ENCODE results near the gene RASAL2. TPM values are rescaled to one million over a fixed set of nuclear protein-coding genes. Genes with fewer than 3 reads are reported as not detected.

The RASAL2 gene
- total and polyA plus RNA-seq, 2 donors (not counting 1 experiment from before 2014, with no cell fraction given) = 11.9 to 21.8 TPM

GRCh38 chr1:178284058-178284457 is 190.2 kb downstream of the RASAL2 start:
- Histone ChIP-seq H3K4me2 (ENCODE audit: extremely low read depth, insufficient read depth, low read length) (no peak overlapping the region), H3K9me3 (ENCODE audit: control insufficient read depth, insufficient read depth, low read depth, low read length) (no peaks in the 10 kb centered on the region), H3K4me1 (ENCODE audit: control insufficient read depth, extremely low read depth, insufficient read depth, low read length) (no peaks in the 10 kb centered on the region), H2AFZ (ENCODE audit: low read length) (no peak overlapping the region), H3K79me2 (ENCODE audit: control insufficient read depth, insufficient read depth, low read length) (no peaks in the 10 kb centered on the region), H3K36me3 (ENCODE audit: control insufficient read depth, insufficient read depth, low read length) (no peaks in the 10 kb centered on the region), H3K27ac (ENCODE audit: insufficient read depth, low read length) (no peak overlapping the region), H3K27me3 (ENCODE audit: control insufficient read depth, insufficient read depth, low read length) (no peaks in the 10 kb centered on the region), H3K4me3 (replicated peaks in 1 of 4; ENCODE audit: control extremely low read depth in 1 of 4, insufficient read depth in 1 of 4, low read depth in 3 of 4, low read length in 4 of 4) (no peak overlapping the region), H4K20me1 (ENCODE audit: control insufficient read depth, extremely low read depth, insufficient read depth, low read length) (no peaks in the 10 kb centered on the region), H3K9ac (ENCODE audit: insufficient read depth, low read length) (no peak overlapping the region)
- TF ChIP-seq, protein P1, sequence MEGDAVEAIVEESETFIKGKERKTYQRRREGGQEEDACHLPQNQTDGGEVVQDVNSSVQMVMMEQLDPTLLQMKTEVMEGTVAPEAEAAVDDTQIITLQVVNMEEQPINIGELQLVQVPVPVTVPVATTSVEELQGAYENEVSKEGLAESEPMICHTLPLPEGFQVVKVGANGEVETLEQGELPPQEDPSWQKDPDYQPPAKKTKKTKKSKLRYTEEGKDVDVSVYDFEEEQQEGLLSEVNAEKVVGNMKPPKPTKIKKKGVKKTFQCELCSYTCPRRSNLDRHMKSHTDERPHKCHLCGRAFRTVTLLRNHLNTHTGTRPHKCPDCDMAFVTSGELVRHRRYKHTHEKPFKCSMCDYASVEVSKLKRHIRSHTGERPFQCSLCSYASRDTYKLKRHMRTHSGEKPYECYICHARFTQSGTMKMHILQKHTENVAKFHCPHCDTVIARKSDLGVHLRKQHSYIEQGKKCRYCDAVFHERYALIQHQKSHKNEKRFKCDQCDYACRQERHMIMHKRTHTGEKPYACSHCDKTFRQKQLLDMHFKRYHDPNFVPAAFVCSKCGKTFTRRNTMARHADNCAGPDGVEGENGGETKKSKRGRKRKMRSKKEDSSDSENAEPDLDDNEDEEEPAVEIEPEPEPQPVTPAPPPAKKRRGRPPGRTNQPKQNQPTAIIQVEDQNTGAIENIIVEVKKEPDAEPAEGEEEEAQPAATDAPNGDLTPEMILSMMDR (conservative IDR thresholded peaks at IDR 0.05 in 1 of 2, IDR thresholded peaks at IDR 0.05 in 1 of 2; ENCODE audit: low read depth in 1 of 2, low read length in 2 of 2) = no peak
- no peak for TF ChIP-seq EZH2 (IDR thresholded peaks at IDR 0.05; ENCODE audit: low read length, missing control alignments)
- no peak for DNase-seq (ENCODE audit: low read depth in 2 of 2)

- DNase-seq (ENCODE audit: low read depth in 2 of 2) = no peak
- no peak overlapping the region for H2AFZ ChIP-seq (ENCODE audit: low read length)
- H3K27ac ChIP-seq (ENCODE audit: insufficient read depth, low read length) = no peak overlapping the region
- no peak overlapping the region for H3K4me3 ChIP-seq (replicated peaks in 1 of 4; ENCODE audit: control extremely low read depth in 1 of 4, insufficient read depth in 1 of 4, low read depth in 3 of 4, low read length in 4 of 4)
- no peaks in the 10 kb centered on the region for H3K79me2 ChIP-seq (ENCODE audit: control insufficient read depth, insufficient read depth, low read length)
- H3K27me3 ChIP-seq (ENCODE audit: control insufficient read depth, insufficient read depth, low read length) = no peaks in the 10 kb centered on the region
- no peaks in the 10 kb centered on the region for H3K4me1 ChIP-seq (ENCODE audit: control insufficient read depth, extremely low read depth, insufficient read depth, low read length)
- no peaks in the 10 kb centered on the region for H4K20me1 ChIP-seq (ENCODE audit: control insufficient read depth, extremely low read depth, insufficient read depth, low read length)
- H3K4me2 ChIP-seq (ENCODE audit: extremely low read depth, insufficient read depth, low read length) = no peak overlapping the region
- H3K36me3 ChIP-seq (ENCODE audit: control insufficient read depth, insufficient read depth, low read length) = no peaks in the 10 kb centered on the region
- H3K9ac ChIP-seq (ENCODE audit: insufficient read depth, low read length) = no peak overlapping the region
- no peak for TF ChIP-seq EZH2 (IDR thresholded peaks at IDR 0.05; ENCODE audit: low read length, missing control alignments)
- TF ChIP-seq, protein P1 (conservative IDR thresholded peaks at IDR 0.05 in 1 of 2, IDR thresholded peaks at IDR 0.05 in 1 of 2; ENCODE audit: low read depth in 1 of 2, low read length in 2 of 2) = no peak
- no peaks in the 10 kb centered on the region for H3K9me3 ChIP-seq (ENCODE audit: control insufficient read depth, insufficient read depth, low read depth, low read length)
These were observed 197.3 kb downstream of the RASAL2 start for GRCh38 chr1:178291166-178291565.

GRCh38 chr1:178294654-178295053 is 200.8 kb downstream of the RASAL2 start:
- TF ChIP-seq, protein P1 (conservative IDR thresholded peaks at IDR 0.05 in 1 of 2, IDR thresholded peaks at IDR 0.05 in 1 of 2; ENCODE audit: low read depth in 1 of 2, low read length in 2 of 2) = no peak
- TF ChIP-seq EZH2 (IDR thresholded peaks at IDR 0.05; ENCODE audit: low read length, missing control alignments) = no peak
- Histone ChIP-seq H3K9ac (ENCODE audit: insufficient read depth, low read length) (no peak overlapping the region), H3K27me3 (ENCODE audit: control insufficient read depth, insufficient read depth, low read length) (no peaks in the 10 kb centered on the region), H3K9me3 (ENCODE audit: control insufficient read depth, insufficient read depth, low read depth, low read length) (no peaks in the 10 kb centered on the region), H4K20me1 (ENCODE audit: control insufficient read depth, extremely low read depth, insufficient read depth, low read length) (no peaks in the 10 kb centered on the region), H3K4me2 (ENCODE audit: extremely low read depth, insufficient read depth, low read length) (no peak overlapping the region), H3K4me3 (replicated peaks in 1 of 4; ENCODE audit: control extremely low read depth in 1 of 4, insufficient read depth in 1 of 4, low read depth in 3 of 4, low read length in 4 of 4) (no peak overlapping the region), H3K4me1 (ENCODE audit: control insufficient read depth, extremely low read depth, insufficient read depth, low read length) (no peaks in the 10 kb centered on the region), H3K79me2 (ENCODE audit: control insufficient read depth, insufficient read depth, low read length) (no peaks in the 10 kb centered on the region), H3K27ac (ENCODE audit: insufficient read depth, low read length) (no peak overlapping the region), H2AFZ (ENCODE audit: low read length) (no peak overlapping the region), H3K36me3 (ENCODE audit: control insufficient read depth, insufficient read depth, low read length) (no peaks in the 10 kb centered on the region)
- no peak for DNase-seq (ENCODE audit: low read depth in 2 of 2)
